ENCODE data around the gene RAB18. TPM values are rescaled to one million over a fixed set of nuclear protein-coding genes. Genes with fewer than 3 reads are reported as not detected.

RAB18 gene
- total and polyA plus RNA-seq, 2 of the 8 experiments (the other 6 are each of a cell fraction or from before 2014, with no cell fraction given) = 14.7 to 69.7 TPM

DNA sequence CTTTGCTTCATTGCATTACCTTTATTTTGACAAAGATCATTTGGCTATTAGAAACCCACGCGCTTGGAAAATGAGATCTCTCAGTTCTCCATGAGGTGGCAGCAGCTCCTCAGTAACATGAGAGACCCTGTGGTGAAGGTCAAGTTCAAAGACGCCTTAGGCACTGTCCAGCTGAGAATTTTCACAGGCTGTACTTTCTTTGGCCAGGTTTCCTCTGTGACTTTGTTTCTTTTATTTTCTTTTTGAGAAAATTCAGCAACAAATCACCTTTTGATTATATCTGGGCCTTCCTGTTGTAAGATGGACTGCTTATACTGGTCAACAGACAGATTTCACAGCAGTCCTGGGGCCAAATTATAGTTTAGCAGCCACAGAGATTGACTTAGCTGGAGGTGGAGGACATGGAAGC is 54.5 kb downstream of the RAB18 start (continued):
- no peak for TF ChIP-seq GTF2F1 (IDR thresholded peaks at IDR 0.05; ENCODE audit: borderline replicate concordance, low read depth, low read length)
